GM19025 (cell line): Measurements from ENCODE around the gene SHLD3.
"Not testable (repeated sequence)": the region's sequence is repeated elsewhere in the genome, so short reads cannot be mapped to it uniquely, and the experiment has no call there.

Experiments used
- ATAC-seq: cut with Tn5 transposase; IDR thresholded peaks from one replicate; pipeline ENCODE4 v1.9.1; 2021; ENCODE audit warnings: mild to moderate bottlenecking, low read depth, moderate library complexity; ENCODE audit not compliant: unreplicated experiment

Gene SHLD3

GRCh38 chr5:65674749-65675148 lies 49.9 kb downstream of the SHLD3 start:
- ATAC-seq = no peak

GRCh38 chr5:65676056-65676455 lies 51.2 kb downstream of the SHLD3 start:
- not testable (repeated sequence) for ATAC-seq
